HG03520 (cell line): ENCODE measurements around the gene OXCT1.
"Not testable (repeated sequence)": the region's sequence is repeated elsewhere in the genome, so short reads cannot be mapped to it uniquely, and the experiment has no call there.

Experiments used
- ATAC-seq: cut with Tn5 transposase; IDR thresholded peaks from one replicate; pipeline ENCODE4 v1.9.1; 2021; ENCODE audit warnings: mild to moderate bottlenecking, moderate library complexity; ENCODE audit not compliant: unreplicated experiment

OXCT1 gene

GRCh38 chr5:41778410-41778809 lies 91.8 kb downstream of the OXCT1 start:
- no peak for ATAC-seq

- no peak for ATAC-seq
Measured at GRCh38 chr5:41776435-41776834, 93.8 kb downstream of the OXCT1 start.

GRCh38 chr5:41773799-41774198 lies 96.4 kb downstream of the OXCT1 start:
- ATAC-seq, result no peak

- no peak for ATAC-seq
Measured at GRCh38 chr5:41772785-41773442, 97.3 kb downstream of the OXCT1 start.

- ATAC-seq, result no peak
Measured at GRCh38 chr5:41772056-41772455, 98.2 kb downstream of the OXCT1 start.

- ATAC-seq, result peak; percentile 94
Measured at GRCh38 chr5:41770799-41771198, 99.4 kb downstream of the OXCT1 start.

- no peak for ATAC-seq
Measured at GRCh38 chr5:41768692-41769091, 101.5 kb downstream of the OXCT1 start.

GRCh38 chr5:41764650-41765049 lies 105.6 kb downstream of the OXCT1 start:
- no peak for ATAC-seq

DNA sequence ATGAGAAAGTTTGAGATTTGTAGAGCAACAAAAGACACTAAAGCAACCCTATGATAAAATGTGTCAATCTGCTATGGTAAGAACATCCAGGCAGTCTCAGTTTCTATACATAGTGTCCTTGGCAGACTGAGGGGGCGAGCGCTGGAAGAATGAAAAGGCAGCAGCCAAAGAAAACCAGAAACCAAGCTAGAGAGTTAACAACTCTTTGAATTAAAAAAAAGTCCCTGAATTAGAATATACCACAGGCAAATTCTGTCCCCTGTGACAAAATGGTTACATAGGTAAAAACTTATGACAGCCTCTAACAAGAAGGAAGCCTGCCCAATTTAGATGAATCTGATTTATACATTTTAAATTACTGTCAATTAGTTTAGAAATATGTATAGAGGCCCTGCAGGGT lies 106.7 kb downstream of the OXCT1 start:
- no peak for ATAC-seq

DNA sequence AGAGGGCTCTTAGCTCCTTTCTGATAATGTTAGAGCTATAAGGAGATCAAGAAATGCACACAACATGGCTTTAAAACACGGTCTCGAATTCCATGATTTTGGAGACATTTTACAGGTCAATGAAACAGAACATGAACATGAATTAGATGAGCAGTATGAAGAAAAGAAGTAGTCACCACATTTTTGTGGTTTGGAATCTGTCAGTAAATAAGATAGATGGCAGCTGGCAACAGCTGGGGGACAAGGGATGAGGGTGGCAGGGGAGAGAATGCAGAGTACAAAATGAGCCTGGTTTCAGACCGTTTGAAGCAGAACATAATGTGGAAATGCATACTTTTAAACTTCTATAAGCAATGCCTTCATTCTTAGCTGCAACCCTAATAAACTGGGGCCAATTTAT lies 107.1 kb downstream of the OXCT1 start:
- no peak for ATAC-seq

- no peak for ATAC-seq
Measured at GRCh38 chr5:41762426-41762825, 107.8 kb downstream of the OXCT1 start.

GRCh38 chr5:41761663-41762062 lies 108.6 kb downstream of the OXCT1 start:
- ATAC-seq, result no peak

DNA sequence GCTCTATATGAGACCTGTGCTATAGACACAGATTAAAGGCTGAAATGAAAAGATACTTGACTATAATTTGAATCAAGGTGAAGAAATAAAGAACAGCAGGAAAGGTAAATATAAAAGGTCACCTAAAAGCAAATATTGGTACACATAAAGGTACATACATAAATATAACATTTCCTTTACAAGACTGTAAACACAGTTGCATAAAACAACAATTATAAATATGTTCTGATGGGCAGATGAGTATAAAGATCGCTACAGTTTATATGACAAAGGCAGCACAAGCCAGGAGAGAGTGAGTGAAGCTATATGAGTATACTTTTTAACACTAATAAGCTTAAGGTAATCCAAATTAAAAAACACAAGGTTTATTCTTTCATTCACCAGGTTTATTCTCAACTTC lies 114.5 kb downstream of the OXCT1 start:
- ATAC-seq, result no peak

- no peak for ATAC-seq
Measured at GRCh38 chr5:41754857-41755256, 115.4 kb downstream of the OXCT1 start.

- no peak for ATAC-seq
Measured at GRCh38 chr5:41751867-41752266, 118.4 kb downstream of the OXCT1 start.

DNA sequence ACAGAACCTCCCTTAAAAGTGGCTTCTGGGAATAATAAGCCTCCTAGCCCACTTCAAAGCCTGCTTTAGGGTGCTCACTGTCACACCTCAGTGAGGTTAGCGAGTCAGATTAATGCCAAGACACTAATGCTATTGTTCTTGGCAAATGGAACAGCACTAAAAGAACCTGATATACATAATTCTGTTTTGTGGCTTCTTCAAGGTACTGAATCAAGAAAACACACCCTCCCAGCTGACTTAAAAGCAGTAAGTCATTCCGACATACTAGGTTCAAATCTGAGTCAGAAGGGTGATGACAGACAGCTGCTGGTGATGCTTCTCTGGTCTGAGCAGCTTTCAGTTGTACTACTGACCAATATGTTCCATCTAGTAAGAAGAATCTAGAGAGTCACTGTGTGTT lies 121.6 kb downstream of the OXCT1 start:
- ATAC-seq, result peak; percentile 100

DNA sequence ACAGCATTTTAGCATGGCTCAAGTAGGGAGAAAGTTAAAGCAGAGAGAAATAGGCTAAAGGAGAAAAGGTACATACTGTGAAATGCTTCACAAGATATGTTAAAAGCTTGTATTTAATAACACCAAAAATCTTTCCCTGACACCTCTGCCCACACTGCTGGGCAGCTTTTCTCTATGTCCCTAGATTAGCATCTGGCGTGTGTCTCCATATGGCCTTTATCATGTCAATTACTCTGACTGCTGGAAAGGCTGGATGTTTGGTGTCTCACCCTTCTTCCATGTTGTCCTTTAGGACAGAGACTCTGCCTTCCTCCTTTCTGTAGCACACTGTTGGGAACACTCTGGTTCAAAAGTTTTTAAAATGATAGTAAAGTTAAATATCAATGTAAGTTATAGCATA lies 122.5 kb downstream of the OXCT1 start:
- ATAC-seq, result no peak

- no peak for ATAC-seq
Measured at GRCh38 chr5:41747301-41747700, 122.9 kb downstream of the OXCT1 start.

DNA sequence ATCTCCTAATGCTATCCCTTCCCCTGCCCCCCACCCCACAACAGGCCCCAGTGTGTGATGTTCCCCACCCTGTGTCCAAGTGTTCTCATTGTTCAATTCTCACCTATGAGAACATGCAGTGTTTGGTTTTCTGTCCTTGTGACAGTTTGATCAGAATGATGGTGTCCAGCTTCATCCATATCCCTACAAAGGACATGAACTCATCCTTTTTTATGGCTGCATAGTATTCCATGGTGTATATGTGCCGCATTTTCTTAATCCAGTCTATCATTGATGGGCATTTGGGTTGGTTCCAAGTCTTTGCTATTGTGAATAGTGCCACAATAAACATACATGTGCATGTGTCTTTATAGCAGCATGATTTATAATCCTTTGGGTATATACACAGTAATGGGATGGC lies 127.6 kb downstream of the OXCT1 start:
- ATAC-seq, result not testable (repeated sequence)

DNA sequence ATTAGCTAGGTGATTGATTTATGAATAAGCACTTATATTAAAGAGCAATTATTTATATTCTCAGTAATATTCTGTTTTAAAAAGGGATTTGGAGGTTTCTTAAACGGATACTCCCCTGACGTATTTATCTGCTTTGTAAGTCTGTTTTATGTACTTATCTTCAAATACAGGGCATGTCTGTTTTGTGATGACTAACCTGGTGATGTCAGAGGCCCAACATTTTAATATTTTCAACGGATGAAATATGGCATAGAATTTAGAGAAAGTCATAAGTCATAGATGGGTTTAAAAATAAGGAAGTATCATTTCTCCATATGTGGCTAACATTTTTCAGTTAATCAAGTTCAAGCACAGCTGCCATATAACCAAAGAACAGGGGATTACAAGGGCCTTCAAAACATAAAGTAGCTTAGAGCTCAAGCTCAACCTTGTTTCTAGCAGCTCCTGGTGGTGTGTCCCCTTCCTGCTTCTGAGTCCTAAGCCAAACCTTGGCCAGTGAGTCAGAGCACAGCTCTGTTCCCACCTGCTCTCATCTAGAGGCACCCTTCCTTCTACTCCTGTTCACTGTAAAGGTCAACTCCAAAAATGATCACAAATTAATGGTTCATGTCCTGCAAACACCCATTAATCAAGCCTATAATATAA lies 131.4 kb downstream of the OXCT1 start:
- ATAC-seq, result no peak

GRCh38 chr5:41736641-41737040 lies 133.6 kb downstream of the OXCT1 start:
- no peak for ATAC-seq

- ATAC-seq, result peak; percentile 82
Measured at GRCh38 chr5:41735213-41735612, 135.0 kb downstream of the OXCT1 start.

DNA sequence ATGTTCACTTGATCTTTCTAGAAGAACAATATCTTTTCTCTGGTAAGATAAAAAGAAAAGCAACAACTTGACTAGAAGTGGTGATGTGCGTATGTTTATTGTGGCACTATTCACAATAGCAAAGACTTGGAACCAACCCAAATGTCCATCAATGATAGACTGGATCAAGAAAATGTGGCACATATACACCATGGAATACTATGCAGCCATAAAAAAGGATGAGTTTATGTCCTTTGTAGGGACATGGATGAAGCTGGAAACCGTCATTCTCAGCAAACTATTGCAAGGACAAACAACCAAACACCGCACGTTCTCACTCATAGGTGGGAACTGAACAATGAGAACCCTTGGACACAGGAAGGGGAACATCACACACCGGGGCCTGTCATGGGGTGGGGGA lies 140.8 kb downstream of the OXCT1 start:
- not testable (repeated sequence) for ATAC-seq
